COR-L47 (cell line): ENCODE results near the gene RRP9.

Source experiments
- DNase-seq: peaks from one replicate; lab custom pipeline; 2025; lab: John Stamatoyannopoulos, UW

Gene RRP9

DNA sequence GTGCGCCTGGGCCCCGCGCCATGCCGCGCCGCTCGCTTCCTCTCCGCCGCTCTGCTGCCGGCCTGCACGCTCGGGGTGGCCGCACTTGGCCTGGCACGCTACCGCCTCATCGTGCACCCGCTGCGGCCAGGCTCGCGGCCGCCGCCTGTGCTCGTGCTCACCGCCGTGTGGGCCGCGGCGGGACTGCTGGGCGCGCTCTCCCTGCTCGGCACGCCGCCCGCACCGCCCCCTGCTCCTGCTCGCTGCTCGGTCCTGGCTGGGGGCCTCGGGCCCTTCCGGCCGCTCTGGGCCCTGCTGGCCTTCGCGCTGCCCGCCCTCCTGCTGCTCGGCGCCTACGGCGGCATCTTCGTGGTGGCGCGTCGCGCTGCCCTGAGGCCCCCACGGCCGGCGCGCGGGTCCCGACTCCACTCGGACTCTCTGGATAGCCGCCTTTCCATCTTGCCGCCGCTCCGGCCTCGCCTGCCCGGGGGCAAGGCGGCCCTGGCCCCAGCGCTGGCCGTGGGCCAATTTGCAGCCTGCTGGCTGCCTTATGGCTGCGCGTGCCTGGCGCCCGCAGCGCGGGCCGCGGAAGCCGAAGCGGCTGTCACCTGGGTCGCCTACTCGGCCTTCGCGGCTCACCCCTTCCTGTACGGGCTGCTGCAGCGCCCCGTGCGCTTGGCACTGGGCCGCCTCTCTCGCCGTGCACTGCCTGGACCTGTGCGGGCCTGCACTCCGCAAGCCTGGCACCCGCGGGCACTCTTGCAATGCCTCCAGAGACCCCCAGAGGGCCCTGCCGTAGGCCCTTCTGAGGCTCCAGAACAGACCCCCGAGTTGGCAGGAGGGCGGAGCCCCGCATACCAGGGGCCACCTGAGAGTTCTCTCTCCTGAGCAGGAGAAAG, 14.4 kb upstream of the RRP9 start:
- no peak for DNase-seq

DNA sequence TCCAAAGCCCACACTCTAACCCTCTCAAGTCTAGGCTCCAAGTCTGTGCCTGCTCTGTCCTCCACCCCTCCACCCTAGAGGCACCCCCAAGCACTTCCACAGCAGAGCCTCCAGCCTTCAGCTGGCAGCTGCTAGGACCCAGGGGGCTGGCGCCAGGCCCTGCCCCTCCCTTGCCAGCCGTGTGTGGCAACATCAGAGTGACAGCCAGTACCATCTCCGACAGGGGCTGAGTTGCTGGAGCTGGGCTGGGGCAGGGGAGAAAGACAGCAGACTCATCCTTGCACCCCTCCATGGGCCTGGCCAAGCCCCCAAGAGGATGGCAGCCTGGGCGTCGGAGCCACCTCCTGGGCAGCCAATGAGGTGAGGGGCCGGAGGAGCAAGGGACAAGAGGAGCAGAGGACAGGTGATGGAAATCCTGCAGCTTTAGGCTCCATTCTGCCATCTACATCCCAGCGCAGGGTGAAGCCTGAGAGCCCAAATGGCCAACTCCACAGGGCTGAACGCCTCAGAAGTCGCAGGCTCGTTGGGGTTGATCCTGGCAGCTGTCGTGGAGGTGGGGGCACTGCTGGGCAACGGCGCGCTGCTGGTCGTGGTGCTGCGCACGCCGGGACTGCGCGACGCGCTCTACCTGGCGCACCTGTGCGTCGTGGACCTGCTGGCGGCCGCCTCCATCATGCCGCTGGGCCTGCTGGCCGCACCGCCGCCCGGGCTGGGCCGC, 13.6 kb upstream of the RRP9 start, which contains the start of gene GPR62:
TSS of gene GPR62 (plus strand) at position 207 of the 718 bp plus-strand sequence. CDS start at position 479, 272 bp downstream.
- DNase-seq = no peak

DNA sequence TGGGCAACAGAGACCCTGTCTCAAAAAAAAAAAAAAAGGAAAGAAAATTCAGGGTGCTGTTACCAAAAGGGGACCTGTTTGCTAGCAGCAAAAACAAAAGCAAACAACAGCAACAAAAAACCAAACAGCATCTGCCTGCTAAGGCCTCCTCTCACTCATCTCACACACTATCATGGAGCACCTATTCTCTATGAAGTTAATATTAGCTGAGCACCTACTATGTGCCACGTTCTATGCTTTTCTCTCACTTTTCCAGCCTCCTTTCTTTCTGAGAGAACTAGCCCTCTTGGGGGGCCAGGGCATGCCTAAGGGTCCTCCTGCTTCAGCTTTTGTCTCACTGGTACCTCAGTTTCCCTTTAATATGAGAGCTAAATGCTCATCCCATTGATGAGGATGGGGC, 13.0 kb upstream of the RRP9 start:
- DNase-seq = no peak

DNA sequence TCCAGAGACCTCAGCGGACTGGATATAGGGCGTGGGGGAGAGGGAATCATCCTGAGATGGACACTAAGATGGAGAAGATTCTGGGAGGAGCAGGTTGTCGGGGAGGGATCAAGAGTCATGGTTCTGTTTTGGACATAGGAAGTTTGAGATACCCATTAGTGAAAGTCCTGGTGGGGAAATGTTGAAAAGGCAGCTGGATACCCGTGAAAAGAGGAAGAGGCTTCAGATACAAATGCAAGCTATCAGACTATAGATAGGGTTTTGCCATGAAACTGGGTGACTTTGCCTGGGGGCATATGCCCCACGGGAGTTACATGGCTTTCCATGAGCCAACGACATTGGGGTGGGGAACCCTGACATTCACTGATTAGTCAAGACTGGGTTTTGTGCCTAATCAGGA, 12.4 kb upstream of the RRP9 start:
- no peak for DNase-seq

DNA sequence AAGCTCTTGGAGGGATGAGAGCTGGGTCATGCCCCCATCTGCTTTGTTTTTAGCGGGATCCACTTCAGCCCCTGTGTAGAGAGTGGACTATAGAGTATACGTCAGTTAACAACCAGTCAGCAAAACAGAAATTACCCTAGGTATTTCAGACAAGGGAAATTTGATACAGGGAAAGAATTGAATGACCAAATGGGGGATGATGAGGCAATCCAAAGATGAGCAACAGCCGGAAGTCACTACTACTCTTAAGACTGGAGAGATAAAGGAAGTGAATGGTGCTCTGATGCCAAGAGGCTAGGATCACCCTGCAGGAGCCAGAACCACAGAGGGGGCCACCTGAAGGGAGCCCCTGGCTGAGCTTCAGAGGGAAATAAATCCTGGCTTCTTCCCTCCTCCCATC, 11.7 kb upstream of the RRP9 start:
- no peak for DNase-seq

DNA sequence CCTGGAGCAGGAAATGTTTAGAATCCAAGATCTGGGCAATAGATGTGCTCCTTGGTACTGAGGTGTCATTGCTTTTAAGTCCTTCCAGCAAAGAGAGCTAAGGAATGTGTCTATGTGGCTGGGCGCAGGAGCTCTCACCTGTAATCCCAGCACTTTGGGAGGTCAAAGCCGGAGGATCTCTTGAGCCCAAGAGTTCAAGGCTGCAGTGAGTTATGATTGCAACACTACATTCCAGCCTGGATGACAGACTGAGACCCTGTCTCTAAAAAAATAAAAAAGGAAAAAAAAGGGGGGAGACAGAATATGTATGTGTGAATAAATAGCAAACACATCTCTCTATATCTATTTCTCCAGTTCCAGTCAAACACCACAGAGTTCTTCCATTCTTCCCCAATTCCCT, 9.2 kb upstream of the RRP9 start:
- no peak for DNase-seq

DNA sequence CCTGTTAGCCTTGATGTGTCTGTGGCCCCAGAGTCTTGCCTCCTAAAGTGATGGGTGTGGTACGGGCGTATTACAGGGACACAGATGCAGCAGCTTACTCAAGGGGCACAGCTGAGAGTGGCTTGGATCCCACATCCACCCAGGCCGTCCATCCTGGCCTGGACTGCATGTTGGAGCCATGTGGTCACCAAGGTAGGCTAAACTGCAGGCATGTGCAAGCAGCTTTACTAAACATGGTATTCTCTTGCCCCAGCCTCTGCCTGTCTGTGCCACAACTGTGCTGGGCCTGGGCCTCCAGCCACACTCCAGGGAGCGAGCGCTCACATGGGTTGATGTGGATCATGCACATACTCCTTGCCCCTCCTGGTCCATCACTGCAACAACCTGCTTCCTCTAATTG, 7.4 kb upstream of the RRP9 start:
- no peak for DNase-seq

DNA sequence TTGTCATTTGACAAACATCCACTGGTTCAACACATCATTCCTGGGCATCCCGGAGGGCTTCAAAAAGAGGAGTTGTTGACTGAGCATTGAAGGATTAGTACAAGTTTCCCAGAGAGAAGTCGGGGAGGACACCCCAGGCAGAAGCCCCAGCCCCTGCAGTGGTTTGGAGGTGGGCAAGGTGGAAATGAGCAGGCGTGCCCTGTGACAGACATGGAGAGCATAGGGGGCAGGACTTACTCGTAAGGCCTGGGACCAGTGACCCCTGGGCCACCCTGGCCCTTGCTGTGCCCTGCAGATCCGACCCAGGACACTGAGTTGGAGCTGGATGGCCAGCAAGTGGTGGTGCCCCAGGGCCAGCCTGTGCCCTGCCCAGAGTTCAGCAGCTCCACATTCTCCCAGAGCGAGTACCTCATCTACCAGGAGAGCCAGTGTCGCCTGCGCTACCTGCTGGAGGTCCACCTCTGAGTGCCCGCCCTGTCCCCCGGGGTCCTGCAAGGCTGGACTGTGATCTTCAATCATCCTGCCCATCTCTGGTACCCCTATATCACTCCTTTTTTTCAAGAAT, 6.4 kb upstream of the RRP9 start:
- DNase-seq = no peak

DNA sequence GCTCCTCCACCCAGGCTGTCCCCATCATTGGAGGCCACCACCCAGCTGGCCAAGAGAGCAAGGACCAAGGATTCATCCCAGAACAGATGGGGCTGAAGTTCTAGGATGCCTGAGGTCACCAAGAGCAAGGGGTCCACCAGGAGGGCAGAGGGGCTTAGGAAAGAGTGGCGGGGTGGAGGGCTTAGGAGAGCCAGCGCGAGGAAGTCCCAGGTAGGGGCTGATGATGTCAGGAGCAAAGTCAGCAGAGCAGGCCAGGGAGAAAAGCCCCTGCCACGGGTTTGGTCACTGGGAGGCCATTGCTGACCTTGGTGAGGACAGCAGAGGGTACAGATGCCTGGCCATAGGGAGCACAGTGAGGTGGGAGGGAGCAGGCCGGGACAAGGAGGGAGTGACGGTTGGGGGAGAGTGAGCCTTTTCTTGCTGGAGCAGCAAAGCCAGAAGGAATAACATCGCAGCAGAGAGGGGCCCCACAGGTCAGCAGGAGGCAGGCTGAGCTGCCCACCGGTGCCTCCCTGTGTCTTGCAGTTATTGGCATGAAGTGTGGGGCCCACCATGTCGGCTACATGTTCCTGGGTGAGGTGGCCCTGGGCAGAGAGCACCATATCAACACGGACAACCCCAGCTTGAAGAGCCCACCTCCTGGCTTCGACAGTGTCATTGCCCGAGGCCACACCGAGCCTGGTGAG, 5.7 kb upstream of the RRP9 start:
- no peak for DNase-seq

DNA sequence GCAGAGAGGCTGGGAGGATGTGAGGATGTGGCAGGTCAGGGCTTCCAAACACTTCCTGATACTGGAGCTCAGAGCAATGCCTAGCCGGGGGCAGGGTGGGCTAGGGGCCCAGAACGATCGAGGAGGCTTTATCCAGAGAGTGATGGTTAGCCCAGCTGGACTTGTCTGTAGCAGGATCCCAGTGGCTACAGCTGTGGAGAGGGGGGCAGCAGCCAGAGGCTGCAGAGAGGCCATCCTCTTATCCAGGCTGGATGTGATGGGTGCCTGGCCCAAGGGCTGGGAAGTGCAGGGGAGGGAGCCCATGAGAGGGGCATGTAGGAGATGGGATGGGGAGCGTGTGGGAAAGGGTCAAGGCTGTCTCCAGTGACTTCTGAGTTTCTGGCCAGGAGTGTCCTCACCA, 5.1 kb upstream of the RRP9 start:
- DNase-seq = no peak

DNA sequence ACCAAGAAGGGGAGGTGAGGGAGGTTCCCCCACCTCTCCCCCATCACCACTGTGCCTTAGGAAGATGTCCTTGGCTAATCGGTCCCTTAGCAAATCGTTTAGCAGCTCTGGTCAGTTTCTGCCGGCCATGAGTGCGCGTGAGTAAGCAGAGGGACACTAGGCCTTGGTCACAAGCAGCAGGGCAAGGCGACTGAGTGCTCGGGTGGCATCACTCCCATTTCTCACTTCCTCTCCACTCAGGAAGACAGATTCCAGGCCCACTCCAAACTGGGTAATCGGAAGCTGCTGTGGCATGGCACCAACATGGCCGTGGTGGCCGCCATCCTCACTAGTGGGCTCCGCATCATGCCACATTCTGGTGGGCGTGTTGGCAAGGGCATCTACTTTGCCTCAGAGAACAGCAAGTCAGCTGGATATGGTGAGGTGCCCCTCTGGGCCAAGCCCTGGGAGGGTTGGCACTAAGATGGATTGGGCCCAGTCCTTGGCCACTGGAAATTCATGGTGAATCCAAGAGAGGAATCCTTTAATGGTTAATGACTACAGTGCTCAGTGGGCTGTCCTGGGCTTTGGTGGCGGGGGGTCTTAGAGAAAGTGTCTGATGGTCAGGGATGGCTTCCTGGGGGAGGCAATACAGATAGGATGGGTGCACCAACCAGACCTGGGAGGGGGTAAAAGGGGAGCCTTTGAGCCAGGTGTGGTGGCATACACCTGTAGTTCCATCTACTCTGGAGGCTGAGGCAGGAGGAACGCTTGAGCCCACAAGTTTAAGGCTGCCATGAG, 4.4 kb upstream of the RRP9 start:
- DNase-seq = no peak

DNA sequence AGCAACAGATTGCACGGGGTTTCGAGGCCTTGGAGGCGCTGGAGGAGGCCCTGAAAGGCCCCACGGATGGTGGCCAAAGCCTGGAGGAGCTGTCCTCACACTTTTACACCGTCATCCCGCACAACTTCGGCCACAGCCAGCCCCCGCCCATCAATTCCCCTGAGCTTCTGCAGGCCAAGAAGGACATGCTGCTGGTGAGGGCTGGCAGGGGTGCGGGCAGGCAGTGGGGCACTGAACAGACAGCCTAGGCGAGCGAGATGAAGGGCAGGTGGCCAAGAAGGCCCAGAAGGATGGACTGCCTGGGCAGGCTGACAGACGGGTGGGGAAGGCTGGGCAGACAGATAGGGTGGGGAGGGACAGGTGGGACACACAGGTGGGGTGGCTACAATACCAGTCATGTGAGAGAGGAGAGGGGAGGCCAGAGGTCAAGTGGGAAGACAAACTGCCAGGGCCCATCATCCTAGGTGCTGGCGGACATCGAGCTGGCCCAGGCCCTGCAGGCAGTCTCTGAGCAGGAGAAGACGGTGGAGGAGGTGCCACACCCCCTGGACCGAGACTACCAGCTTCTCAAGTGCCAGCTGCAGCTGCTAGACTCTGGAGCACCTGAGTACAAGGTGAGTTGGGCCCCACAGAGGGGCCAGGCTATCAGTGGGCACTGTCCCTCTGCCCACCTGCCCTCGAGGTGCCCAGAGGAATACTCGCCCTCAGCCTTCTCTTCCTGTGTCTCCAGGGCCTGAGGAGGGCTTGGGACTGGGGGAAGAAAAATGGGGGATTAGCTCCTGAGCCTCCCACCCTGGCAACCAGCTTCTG, 3.5 kb upstream of the RRP9 start:
- no peak for DNase-seq

DNA sequence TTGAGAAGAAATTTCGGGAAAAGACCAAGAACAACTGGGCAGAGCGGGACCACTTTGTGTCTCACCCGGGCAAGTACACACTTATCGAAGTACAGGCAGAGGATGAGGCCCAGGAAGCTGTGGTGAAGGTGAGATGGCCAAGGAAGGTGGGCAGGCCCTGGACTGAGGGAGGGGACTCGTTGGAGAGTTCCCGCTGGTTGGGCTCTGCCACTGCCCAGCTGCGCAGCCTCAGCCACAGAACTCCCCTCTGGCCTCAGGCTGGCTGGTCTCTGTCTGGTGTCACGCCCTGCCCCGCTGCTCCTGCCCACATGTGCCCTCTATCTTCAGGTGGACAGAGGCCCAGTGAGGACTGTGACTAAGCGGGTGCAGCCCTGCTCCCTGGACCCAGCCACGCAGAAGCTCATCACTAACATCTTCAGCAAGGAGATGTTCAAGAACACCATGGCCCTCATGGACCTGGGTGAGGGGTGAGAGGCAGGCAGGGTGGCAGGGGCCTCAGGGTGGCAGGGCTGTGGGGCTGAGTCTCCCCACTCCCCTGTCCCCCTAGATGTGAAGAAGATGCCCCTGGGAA, 2.8 kb upstream of the RRP9 start:
- no peak for DNase-seq

DNA sequence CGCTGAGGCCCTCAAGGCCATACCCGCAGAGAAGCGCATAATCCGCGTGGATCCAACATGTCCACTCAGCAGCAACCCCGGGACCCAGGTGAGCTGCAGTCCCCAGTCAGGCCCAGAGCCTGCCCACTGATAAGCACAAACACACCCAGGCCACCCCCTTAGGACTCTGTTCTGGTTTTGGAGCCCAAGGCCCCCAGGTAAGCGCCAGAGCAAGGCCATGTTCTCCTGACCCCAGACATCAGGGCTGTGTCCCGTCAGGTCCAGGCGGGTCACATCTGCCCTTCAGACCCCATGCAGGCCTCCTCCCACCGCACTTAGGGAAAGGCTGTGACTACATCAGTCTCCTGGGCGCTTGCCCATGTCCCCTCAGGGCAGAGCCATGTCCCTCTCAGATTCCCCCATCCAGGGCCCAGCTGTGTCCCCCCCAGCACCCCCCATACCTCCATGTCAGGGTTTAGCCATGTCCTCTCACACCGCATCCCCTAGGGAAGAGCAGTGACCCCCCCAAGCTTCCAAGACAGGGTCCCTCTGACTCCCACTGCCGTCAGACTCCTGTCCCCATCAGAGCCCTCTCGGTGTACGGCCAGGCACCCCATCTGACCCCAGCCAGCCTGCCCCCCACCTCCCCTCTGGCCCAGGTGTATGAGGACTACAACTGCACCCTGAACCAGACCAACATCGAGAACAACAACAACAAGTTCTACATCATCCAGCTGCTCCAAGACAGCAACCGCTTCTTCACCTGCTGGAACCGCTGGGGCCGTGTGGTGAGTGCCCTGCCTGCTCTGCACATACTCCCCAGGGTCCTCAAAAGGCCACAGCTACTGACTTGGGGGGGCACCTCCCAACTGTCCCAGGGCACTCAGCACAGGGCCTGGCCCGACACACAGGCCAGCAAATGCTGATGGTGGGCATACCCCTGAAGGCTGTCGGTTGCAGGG, 2.0 kb upstream of the RRP9 start:
- no peak for DNase-seq

DNA sequence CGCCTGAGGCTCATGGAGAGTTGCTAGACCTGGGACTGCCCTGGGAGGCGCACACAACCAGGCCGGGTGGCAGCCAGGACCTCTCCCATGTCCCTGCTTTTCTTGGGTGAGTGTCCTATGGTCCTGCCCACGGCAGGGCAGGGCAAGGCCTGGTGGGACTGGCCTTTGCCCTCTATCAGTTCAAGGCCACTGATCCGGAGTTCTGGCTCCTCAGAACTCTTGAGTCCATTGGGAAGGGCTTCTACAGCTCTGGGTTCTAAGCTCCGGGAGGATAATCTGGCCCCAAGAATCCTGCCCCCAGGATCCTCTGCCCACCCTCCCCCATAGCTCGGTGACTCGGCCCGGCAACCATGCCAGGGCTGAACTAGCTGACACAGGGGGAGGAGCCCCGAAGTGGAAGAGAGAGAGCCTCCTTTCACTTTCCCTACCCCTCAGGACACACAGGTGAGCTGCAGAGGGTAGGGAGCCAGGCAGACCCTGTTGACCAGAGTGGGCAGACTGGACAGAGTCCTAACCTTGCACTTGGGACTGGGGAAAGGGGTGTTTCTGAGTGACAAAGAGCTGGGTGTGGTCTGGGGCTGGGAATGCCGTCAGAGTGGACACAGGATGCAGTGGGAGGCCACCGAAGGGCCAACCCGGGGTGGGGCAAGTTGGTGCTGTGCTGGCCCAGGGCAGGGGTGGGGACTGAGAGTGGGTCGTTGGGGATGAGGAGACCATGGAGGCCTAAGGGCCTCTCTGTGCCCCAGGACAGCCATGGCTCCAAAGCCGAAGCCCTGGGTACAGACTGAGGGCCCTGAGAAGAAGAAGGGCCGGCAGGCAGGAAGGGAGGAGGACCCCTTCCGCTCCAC, 1.1 kb upstream of the RRP9 start:
- no peak for DNase-seq

DNA sequence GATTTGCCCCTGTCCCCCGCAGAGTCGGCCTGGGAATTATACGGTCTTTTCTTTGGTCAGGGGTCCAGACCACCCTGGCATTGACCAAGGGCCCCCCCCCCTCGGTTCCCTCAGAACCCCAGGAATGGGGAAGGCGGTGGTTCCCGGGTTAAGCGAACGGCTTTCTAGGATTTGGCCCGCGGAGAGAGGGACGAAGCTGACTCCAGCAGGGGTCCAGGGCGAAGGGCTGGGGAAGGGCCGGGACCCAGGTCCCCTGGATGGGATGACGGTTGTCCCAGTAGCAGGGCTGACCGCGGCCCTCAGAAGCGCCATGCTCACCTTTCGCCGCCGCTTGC, 274 bp downstream of the RRP9 start:
- DNase-seq = no peak

DNA sequence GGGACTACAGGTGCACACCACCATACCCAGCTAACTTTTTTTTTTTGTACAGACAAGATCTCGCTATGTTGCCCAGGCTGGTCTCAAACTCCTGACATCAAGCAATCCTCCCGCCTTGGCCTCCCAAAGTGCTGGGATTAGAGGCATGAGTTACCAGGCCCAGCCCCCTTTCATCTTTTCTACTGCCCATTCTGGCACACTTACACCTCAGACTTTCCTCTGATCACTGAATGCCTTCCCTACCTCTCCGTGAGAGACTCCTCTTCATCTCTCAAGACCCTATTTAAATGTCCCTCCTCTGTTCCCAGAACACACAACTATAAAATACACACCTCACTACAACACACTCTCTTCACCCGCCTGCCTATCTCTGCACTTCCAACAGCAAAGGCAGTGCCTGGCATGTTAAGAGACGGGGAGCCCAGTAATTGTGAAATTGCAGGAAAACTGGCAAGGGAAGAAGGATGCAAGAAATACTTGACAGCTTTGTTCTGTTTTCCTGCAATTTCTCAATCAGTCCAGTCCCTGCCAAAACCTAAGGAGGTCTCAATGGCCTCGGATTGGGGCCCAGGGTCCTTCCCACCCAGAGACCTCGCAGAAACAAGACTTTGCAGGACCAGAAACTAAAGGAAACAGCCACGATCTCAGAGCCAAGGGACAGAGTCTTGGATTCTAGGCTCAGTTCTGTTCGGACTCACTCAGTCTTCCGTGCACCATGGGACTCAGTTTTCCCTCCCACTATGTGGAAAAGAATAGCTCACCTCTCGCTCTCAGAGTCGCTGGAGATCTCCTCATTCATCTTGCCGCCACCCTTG, 849 bp downstream of the RRP9 start:
- no peak for DNase-seq
